ENCODE results near the gene ARMC9.

Gene ARMC9

DNA sequence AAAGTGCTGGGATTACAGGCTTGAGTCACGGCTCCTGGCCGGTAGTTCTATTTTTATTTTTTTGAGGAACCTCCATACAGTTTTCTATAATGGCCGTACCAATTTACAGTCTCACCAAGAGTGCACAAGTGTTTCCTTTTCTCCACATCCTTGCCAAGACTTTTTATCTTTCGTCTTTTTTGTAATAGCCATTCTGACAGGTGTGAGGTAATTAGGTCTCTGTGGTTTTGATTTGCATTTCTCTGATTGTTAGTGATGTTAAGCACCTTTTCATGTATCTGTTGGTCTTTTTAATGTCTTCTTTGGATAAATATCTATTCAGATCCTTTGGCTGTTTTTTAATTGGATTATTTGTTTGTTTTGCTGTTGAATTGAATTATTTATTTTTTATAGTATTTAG is 9.3 kb downstream of the ARMC9 start:
- no peak for DNase-seq

DNA sequence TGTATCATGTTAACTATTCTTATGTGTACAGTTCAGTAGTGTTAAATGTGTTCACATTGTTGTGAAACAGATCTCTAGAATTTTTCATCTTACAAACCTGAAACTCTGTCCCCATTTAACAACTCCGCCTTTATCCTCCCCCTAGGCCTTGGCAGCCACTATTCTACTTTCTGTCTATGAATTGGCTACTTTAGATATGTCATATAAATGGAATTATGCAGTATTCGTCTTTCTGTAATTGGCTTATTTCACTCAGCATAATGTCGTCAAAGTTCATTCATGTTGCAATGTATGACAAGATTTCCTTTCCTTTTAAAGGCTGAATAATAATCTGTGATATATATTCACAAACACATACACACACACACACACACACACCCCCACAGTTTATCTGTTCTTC is 12.4 kb downstream of the ARMC9 start:
- no peak for DNase-seq

DNA sequence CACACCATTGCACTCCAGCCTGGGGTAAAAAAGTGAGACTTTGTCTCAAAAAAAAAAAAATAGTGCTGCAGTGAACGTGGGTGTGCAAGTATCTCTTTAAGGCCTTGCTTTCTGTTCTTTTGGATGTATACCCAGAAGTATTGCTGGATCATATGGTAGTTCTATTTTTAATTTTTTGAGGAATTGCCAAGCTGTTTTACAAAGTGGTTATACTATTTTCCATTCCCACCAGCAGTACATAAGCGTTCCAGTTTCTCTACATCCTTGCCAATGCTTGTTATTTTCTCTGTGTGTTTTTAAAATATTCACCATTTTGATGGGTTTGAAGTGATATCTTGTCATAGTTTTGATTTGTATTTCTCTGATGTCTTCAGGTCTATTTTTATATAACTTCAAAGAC is 13.1 kb downstream of the ARMC9 start:
- no peak for DNase-seq

DNA sequence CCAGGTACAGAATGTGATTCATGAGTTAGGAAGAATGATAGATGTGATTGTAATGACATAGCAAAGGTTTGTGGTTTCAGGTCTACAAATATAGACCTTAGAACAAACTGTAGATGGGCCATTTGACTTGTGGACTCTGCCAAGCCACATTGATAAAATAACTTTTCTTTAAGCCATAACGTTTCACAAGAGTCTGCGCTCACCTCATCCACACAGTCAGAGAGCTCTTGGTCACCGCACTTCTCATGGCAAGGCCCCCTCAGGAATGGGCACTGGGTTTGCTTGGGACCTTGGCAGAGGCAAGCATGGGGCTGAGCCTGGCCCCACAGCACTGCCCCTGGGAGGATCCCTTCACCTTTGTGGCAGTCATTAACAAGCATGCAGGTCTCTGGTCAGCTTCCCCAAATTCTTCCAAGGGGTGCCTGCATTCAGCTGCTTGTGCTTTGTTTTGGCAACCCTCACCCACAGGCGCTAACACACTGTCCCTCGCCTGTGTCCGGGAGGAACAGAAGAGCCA is 14.0 kb downstream of the ARMC9 start:
- no peak for DNase-seq

DNA sequence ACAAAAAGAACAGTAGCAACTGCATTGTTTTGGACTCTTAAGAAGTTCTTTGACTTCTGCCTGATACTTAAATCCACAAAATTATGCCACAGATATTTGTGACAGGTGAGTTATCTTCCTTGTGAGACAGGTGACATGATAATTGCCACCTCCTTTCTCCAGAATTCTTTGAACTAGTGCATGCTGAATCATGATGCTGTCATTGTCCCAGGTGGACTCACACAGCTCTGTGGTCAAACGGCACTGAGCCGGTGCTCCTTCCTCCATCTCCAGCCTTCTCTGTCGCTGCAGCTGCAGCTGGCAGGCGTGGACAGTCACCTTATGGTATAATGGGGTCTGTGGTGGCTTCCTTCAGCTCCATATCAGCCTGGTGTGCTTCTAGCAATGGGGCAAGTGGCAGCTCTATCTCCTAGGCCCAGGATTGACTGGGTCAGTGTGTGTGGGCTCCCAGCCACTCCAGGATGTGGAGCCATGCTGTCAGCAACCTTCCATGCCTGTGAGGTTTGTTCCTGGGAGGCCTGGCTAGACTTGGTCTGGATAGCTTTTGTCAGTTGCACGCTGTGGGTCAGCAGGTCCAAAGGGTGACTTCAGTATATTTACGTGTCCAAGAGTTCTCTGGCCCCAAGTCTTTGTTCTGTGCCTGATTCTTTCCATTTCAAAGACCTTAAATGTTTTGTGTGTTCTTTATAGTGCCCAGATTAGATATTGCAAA is 15.7 kb downstream of the ARMC9 start:
- DNase-seq: no peak

DNA sequence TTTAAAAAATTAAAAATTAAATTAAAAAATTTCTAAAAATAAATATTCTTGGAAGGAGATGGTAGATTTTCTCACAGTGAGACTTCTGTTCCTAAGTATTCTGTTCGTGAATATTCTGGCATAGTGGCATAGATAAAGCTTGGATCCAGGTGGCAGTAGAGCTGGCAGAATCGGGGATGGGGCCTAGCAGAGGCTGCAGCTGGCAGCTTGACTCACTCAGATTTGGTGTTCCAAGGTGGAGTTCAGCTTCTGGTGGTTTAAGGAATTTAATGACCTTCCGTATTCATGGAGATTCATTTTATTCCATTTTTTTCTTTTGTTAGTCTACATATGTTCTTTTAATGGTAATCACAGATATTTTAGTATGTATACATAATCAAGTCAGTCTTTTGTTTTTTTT is 19.9 kb downstream of the ARMC9 start:
- no peak for DNase-seq

DNA sequence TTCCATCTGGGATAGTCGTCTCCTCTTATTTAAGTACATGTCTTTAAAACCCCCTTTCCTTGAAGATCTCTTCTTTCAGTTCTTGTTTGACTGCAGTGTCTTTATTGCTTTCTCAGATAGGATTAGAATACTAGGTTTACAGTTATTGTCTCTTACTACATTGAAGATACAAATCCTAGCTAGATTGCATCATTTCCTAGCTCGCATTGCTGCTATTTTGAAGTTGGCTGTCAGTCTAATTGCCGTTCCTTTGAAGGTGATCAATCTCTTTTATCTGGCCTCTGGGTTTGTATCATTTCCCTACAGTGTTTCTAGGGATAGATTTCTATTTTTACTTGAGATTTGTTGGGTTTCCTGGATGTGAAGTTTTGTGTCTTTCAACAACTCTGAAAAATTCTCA is 20.9 kb downstream of the ARMC9 start:
- no peak for DNase-seq

DNA sequence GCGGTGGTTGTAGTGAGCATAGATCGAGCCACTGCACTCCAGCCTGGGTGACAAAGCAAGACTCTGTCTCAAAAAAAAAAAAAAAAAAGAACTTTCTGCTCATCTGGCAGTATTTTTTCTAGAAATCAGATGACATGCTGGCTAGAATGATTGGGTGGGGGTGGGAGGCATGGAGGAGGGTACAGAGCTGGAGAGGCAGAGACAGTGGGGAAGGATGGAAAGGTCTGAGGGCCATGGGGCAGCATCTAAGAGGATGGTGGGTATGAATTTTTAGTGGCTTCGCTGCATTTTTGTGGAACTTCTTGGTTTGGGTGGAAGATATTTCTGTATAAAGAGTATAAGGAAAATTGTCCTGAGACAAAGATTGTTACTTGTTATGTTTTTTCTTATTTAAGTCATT is 23.3 kb downstream of the ARMC9 start:
- no peak for DNase-seq

DNA sequence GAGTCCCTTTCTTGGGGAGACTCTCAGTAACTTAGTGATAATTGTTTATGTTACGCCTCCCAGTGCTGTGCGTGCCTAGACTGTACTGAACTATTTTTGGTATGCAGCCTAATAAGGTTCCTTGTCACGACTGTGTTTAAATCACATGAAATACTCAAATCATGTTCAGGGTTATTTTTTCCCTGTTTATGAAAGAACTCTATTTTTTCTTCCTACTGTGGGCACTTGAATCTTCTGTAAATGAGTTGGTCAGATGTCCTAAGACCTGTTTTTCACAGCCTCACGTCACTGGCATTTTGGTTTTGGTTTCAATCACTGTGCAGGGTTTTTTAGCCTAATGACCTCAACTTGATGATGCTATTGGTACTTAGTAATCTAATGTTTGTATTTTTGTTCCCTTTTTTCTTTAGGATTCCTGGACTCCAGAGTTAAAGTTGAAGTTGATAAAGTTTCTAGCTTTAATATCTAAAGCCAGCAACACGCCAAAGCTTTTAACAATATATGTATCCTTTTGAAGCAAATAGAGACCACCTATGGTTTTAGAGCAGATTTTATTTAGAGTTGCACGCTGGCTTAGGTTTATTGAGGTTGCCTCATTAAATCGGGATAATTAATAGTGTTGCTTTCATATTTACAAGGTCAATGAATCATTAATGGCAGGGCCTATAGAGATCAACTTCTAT is 24.0 kb downstream of the ARMC9 start:
- no peak for DNase-seq

DNA sequence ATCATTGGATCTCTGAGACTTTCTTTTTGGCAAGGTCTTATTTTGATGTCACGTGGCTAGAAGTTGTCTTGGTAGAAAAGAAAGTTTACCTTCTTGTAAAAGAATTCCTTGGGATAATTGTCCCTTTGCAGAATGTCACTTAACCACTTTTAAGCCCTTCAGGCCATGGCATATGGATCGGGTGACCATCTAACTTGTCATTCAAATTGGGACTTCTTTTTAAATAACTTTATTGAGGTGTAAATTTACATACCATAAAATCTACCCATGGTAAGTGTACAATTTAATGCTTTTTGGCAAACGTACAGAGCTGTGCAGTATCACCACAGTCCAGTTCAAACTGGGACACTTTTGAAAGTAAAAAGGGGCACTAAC is 24.6 kb downstream of the ARMC9 start:
- DNase-seq: no peak

DNA sequence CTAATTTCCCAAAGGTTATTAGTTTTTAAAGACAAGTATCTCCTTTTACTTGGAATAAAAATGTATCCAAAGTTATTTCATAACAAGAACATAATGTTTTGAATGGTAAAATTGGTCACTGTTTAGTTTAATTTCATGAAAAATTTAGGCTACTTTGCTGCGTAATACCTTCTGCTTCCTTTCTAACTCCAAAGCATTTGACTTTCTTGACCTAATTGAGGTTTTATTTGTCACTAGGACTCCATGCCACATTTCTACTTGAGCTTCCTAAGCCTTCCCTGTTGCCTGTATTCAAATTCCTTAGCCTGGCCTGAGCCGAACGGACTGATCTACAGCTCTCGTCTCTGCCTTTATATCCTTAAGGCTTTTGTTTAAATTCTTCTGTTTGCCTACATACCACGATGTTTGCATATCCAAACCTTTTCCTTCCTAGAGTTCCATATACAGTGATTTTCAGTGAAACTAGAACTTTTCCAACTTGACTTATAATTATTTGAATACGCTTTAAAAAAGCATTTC is 25.1 kb downstream of the ARMC9 start:
- no peak for DNase-seq

DNA sequence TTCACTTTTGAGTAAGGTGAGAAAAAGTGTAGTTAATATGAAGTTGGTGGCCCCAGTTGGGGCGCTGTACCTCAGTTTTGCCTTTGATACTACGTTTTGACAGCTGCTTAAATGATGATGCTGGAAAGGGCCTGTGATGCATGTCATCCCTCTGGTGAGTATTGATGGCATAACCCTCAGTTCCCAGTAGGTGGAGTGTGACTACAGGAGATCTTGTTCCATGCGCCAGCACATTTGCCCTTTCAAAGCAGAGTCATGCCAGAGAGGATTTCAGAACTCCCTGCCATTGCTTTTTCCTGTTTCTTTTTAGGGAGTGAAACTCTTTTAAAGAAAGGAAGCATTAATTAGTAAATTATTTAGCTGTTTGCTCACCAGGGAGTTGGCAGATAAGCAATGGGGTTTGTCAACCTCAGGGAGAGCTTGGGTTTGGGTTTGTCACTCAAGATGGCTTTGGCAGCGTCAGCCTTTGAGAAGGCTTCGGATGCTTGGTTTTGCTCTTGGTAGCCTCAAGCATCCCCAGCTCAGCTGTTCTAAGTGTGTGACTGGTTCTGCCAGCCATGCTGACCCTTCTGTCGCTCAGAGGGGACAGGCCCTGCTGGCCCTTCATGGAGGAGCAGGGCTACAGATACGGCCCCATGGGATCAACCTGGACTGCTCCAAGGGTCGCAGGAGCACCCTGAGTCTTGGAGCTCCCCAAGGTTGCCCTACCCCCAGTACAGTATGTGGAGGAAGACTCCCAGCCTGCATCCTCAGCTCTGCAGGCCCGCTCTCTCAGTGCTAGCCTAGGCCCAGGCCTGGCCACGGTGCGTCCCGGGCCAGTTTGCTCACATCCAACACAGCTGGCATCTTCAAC is 29.1 kb downstream of the ARMC9 start:
- DNase-seq: peak; percentile 16 to 32

DNA sequence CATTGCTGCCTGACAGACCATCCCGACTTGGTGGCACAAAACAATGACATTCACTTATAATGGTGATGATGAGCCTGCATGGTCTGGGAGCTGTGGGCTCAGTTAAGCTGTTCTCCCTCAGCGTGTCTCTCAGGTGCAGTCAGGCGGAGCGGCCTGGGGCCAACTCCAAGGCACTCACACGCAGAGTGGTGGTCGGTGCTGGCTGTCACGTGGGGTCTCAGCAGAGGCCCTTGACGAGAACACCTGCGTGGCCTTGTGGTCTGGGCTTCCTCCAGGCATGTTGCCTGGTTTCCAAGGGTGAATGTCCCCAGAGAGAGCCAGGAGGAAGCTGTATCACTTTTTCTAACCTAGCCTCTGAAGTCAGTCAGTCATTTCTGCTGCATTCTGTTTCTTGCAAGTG is 29.8 kb downstream of the ARMC9 start:
- no peak for DNase-seq

DNA sequence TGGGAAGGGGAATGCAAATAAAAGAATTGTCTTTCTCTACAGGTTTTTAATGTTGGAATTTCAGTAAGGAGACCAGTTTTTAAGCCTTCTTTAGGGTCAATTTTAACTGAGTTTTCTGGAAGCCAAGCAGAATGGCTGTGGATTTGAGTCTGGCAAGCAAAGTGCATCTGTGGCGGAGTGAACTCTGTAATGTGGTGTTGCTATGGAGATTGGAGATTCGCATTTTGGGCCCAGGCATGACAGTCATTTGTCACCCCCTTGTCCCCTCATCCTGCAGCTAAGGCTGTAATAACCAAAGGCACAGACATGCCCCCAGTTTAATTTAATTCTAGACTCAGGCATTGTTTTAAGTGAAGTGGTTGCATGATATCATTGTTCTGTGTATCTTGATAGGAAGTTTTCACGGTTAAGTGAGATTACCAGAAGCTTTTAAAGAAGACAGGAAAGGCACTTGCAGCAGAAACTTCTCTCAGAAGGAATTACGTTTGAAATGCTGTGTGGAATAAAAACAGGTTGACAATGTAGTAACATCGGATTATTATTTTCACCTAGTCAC is 30.6 kb downstream of the ARMC9 start:
- DNase-seq: no peak

DNA sequence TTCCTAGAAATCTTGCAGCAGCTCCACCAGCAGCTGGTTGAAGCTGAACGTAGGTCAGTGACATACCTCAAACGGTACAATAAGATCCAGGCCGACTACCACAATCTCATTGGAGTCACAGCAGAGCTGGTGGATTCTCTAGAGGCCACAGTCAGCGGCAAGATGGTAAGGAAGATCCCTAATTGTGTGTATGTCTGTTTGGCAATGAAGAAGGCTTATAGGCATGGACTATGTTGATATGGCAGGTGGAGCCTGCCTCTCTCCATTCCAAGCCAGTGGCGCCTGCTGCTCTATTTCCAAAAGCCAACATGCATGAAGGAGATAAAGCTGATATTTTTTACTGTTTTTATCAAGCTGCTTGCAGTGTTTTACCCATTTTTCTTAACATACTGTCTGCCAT is 36.8 kb downstream of the ARMC9 start:
- DNase-seq: no peak

DNA sequence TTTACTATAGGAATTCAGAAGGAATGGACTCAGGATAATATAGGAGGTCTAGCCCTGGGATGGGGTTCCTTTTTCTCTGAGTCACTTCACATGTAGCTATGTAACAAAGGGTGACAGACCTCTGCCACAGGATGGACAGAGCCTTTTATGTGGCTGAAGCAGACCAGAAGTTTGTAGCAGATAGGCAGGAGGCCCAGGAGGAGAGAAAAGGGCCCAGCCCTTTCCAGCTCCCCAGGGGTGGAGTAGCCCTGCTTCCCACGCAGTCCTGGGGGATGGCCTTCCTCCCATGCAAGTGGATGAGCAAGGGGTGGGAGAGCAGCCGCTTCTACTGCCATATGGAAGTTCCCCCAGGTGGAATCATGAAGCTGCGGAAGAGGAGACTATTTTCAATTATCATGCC is 40.3 kb downstream of the ARMC9 start:
- no peak for DNase-seq

DNA sequence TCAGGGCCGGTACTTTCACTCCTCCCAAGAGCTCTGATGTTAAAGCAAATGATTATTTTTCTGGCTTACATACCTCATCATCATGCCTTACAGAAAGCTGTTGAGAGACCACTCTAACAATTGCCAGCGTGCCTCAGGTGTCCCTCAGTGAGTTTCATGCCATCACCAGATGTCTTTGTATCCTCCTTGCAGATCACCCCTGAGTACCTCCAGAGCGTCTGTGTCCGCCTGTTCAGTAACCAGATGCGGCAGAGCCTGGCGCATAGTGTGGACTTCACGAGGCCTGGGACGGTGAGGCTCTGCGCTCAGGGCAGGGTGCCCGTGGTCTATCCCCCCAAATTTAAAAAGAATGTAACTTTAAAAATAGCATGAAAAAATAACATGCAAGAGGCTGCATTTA is 41.3 kb downstream of the ARMC9 start:
- no peak for DNase-seq

DNA sequence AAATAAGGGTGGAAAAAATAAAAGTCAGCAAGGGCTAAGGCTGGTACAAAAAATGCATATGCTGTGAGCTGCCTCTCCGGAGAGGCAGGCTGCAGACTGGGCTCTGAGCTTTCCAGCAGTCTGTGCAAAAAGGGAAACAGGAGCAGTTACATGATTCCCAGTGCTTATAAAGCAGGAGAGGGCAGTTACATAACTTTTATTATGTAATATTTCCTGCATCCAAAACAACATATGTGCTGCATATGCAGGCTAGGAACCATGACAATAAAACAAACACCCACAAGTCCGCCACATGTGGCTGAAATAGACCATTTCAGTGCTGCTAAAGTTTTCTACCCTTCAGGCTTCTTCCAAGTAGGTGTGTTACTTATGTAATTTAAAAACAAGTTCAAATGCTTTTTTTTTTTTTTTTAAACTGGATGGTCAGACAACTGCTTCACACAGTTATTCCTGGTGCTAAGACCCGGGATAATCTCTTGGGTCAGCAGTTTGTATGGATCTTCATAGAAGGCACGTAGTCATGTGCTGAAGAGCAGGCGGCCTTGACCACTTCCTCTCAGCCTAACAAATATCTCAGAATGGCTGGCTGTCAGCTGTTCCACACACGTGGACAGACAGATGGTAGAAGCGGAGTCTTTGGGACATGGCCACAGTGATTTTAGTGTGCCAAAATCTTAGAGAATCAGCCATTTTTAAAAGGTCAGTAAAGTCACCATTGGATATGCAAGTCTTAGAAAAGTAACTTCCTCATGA is 43.5 kb downstream of the ARMC9 start:
- no peak for DNase-seq

DNA sequence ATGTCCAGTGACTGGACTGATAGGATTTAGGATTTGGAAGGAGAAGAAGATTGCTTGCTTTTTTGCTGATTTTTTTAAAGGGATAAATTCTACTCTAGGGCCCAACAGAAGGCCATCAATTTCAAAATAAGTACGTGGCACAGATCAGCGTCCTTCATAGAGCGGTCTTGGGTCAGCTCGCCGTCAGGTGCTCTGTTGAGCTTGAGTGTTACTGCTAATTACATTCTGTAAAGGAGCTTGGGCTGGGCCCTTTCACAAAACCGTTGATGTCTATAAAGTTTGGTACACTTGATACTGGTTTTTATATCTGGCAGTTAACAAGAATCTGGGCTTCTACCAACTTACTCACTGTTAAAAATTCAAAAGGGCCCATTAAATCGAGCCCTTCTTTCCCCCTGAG is 45.4 kb downstream of the ARMC9 start:
- DNase-seq: no peak

DNA sequence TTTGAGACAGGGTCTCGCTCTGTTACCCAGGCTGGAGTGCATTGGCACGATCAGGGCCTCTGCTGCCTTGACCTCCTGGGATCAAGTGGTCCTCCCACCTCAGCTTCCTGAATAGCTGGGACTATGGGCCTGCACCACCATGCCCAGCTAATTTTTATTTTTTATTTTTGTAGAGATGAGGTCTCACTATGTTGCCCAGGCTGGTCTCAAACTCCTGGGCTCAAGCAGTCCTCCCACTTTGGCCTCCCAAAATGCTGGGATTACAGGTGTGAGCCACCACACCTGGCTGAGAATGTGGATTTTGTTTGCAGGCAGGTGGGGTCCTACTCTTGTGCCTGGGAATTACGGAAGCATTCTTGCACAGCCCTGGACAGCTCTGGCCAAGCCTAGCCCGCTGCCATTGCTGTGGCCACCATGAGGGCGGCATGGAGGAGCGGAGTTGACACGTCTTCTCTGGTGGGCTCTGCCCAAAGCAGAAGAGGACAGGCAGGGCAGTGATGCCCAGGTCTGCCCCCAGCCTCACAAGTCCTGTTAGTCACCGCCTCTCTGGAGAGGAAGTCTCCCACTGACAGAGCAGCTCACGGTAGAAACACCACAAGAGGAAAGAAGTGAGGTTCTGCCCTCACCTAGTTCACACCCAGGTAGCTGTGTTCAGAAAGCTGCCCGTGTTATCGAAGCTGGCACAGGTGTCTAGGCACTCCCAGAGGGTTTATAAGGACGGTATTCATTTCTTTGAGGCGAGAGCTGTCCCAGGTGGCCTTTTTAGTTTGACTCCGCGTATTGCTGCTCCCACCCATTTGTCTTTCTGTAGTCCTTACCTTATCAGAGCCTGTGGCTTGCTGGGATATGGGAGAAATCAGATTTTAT is 46.2 kb downstream of the ARMC9 start:
- DNase-seq: no peak
